UCSD-AML1 (cell line): Measurements from ENCODE around the gene SMURF1.
A peak's percentile ranks its signal among the peaks of the same experiment; 100 is the strongest.
"Not testable (repeated sequence)": the region's sequence is repeated elsewhere in the genome, so short reads cannot be mapped to it uniquely, and the experiment has no call there.

Experiments used
- DNase-seq: peaks from one replicate; lab custom pipeline; 2025; ENCODE audit not compliant: unreplicated experiment; lab: John Stamatoyannopoulos, UW

SMURF1 gene

GRCh38 chr7:99061001-99061776, 82.7 kb downstream of the SMURF1 start:
- no peak for DNase-seq

DNA sequence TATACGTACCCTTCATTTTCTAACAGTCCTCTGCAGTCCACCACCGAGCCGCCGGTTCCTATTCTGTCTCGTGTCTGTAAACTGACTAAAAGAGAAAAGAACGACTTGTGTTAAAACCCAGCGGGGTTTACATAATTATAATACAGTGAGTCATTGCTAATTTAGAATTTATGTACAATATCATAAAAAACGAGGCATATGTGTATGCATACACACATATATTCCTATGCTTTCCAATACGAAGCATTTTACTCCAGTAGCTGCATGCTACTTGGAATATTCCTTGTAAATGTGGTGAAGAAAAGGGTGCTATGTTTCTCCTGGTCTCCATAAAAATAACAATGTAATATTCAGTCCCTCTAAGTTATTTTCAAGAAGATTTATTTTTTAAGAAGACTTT, 89.1 kb downstream of the SMURF1 start:
- DNase-seq, result no peak

DNA sequence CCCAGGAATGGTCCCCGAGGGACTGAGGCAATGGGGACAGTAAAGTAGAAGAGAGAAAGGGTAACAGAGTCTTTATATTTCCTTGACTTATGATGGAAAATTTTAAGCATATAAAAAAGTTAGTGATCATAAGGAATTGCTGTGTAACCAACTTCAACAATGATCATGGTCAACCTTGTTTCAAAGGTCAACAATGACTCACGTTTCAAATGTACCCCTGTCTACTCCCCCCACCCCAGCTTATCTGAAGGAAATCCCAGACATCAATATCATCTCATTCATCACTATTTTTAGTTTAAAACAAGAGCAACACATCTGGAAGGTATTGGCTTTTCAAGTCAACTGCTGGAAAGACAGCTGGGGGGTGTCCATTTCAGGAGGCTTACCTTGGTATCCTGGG, 92.9 kb downstream of the SMURF1 start:
- DNase-seq, result no peak

- DNase-seq, result no peak
These were observed 96.3 kb downstream of the SMURF1 start for GRCh38 chr7:99047526-99048077.

- DNase-seq, result no peak
These were observed 97.2 kb downstream of the SMURF1 start for GRCh38 chr7:99046722-99047121.

GRCh38 chr7:99046262-99046661, 97.6 kb downstream of the SMURF1 start:
- not testable (repeated sequence) for DNase-seq

DNA sequence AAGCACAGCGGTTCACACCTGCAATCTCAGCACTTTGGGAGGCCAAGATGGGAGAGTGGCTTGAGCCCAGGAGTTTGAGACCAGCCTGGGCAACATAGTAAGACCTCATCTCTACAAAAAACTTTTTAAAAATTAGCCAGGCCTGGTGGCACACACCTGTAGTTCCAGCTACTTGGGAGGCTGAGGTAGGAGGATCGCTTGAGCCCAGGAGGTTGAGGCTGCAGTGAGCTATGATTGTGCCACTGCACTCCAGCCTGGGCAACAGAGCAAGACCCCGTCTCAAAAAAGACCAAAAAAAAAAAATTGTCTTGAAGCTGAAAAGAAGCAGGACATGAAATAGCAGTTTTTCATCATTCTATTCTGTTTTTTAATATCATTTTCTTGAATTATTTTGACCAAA, 99.0 kb downstream of the SMURF1 start:
- not testable (repeated sequence) for DNase-seq

- no peak for DNase-seq
These were observed 101.0 kb downstream of the SMURF1 start for GRCh38 chr7:99042957-99043356.

- no peak for DNase-seq
These were observed 102.4 kb downstream of the SMURF1 start for GRCh38 chr7:99041526-99041925.

GRCh38 chr7:99040104-99040958, 103.6 kb downstream of the SMURF1 start:
- peak; percentile 27 for DNase-seq

GRCh38 chr7:99039384-99039891, 104.5 kb downstream of the SMURF1 start:
- DNase-seq, result no peak

DNA sequence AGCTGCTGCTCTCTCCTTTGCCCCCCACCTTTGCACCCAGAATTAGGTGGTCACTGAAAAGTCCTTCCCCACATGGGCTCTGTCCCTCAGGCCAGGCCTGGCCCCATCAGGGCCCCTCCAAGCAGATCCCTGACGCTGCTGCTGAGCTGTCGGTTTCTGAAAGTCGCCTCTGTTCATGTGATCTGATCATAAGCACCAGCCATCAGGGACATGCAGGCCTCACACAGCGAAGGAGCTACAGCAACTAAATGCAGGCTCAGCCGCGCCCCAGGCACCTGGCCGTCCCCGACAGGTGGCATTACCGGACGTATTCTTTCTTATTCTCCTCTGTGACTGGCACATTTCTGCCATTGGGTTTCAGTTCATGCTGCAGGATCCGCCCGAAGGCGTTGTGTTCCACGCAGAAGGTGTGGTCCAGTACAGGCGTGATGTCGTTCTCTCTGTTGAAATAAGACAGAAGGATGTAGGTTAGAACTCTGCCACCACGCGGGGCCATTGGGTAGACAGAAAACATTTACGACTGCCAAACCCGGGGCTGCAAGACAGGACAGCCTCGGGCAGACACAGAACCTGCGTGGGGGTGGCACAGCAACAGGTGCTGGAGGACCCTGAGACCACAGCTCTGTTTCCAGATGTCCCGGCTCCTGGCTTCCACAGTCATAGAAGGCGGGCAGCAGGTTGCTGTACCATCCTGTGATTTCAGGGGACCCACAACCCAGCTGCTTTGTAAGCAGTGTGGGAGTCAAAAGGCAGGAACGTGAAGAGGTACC, 105.6 kb downstream of the SMURF1 start:
- no peak for DNase-seq

DNA sequence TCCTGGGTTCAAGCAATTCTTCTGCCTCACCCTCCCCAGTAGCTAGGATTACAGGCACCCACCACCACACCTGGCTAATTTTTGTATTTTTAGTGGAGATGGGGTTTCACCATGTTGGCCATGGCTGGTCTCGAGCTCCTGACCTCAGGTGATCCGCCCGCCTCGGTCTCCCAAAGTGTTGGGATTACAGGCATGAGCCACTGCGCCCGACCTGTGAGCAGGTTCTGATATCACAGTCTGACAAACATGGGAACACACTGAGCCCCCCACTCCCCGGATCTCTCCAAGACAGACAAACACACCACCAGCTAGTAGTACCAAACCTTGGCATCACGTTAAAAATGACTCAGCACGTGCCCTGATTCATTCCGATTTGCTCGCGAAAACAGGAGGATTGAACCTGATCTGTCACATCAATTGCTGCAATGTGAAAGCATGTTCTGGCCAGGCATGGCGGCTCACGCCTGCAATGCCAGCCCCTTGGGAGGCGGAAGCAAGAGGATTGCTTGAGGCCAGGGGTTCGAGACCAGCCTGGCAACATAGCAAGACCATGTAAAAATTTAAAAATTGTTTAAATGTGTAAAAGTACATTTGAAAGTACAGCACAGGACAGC, 106.5 kb downstream of the SMURF1 start:
- DNase-seq, result no peak

- DNase-seq, result peak; percentile 7
These were observed 107.3 kb downstream of the SMURF1 start for GRCh38 chr7:99036546-99037111.

GRCh38 chr7:99035723-99036545, 108.0 kb downstream of the SMURF1 start:
- no peak for DNase-seq

DNA sequence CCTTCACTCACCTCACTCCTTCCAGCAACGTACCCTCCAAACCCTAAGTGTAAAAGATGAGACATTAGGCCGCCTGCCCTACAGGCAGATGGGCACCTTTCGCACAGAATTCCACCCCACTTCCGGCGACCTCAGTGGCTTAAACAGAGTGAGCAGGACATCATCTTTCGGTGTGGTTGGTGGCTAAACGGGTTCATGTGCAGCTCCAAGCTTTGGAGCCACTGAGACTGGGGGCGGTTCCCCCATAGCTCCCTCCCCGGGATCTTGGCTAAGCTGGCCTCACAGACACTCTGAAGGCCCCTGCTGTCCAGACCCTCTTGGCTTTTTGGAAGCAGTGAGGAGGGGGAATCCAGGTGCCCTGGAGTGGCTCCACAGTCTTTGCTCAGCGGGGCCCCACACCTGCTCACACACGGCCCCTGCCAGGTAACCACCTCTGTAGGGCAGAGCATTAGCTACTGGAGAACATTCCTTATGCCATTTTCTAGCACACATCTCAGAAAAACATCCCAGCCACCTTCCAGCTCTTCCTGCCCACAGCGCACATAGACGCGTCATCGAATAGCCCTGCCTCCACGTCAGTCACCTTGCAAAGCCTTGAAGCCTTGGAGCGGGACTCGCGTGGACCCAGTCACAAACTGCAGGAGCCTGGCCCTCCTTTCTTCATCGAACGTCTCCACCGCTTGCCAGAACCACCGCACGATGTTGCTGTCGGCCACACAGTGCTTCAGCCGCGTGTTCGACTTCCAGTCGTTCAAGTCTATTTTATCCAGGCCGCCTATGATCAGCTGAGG, 108.8 kb downstream of the SMURF1 start:
- no peak for DNase-seq

DNA sequence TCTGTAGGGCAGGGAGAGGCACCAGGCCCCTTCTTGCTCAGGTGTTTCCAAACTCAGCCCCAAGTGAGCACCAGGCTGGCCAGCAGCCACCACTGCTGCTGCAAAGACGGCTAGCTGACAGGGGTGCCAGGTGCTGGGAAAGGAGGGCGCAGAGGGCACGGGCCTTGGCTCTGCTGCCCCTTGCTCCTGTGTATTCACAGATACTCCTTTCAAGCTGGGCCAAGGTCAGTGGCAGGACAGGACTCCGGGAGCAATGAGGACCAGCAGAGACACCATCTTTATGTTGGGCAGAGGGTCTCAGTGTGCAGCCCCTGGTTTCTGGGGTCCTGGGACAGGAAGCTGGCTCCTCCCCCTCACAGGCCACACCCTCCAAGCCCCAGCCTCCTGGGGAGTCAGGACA, 110.1 kb downstream of the SMURF1 start:
- DNase-seq, result no peak

- DNase-seq, result no peak
These were observed 111.0 kb downstream of the SMURF1 start for GRCh38 chr7:99032928-99033327.

- no peak for DNase-seq
These were observed 112.4 kb downstream of the SMURF1 start for GRCh38 chr7:99031496-99031895.
